ENCODE data around the gene LGMN. TPM values are rescaled to one million over a fixed set of nuclear protein-coding genes. Genes with fewer than 3 reads are reported as not detected.

The LGMN gene
- total and polyA plus RNA-seq, 2 experiments from 2014 or later = 60.0 to 83.5 TPM

- no peak overlapping the region for H3K4me2 ChIP-seq
- no peak overlapping the region for H3K27ac Mint-ChIP-seq
Observed at GRCh38 chr14:92670160-92670559, 78.3 kb downstream of the LGMN start.

More at GRCh38 chr14:92670160-92670559, 78.3 kb downstream of the LGMN start:
- H3K9me3 Mint-ChIP-seq = no peaks in the 10 kb centered on the region
- TF ChIP-seq NANOG (IDR thresholded peaks at IDR 0.05; ENCODE audit: borderline replicate concordance) (no peak), POLR2AphosphoS5 (IDR thresholded peaks at IDR 0.05; ENCODE audit: low read depth) (no peak), CREB1 (CRISPR knock-in tag; IDR thresholded peaks at IDR 0.05; ENCODE audit: low read depth) (no peak), CTCF (conservative IDR thresholded peaks at IDR 0.05; ENCODE audit: low read depth in 2 of 2) (no peak), ZNF114 (CRISPR knock-in tag; IDR thresholded peaks at IDR 0.05) (no peak), REST (IDR thresholded peaks at IDR 0.05; ENCODE audit: unreplicated experiment) (no peak), JUNB (IDR thresholded peaks at IDR 0.05; ENCODE audit: unreplicated experiment) (no peak), STAT1 (IDR thresholded peaks at IDR 0.05; ENCODE audit: unreplicated experiment) (no peak), ZNF462 (CRISPR knock-in tag; IDR thresholded peaks at IDR 0.05) (no peak), EZH2 (IDR thresholded peaks at IDR 0.05; ENCODE audit: low read depth, unreplicated experiment) (no peak), ZNF331 (CRISPR knock-in tag; IDR thresholded peaks at IDR 0.05; ENCODE audit: low read depth) (no peak), ETS1 (IDR thresholded peaks at IDR 0.05) (no peak), EZH2phosphoT487 (IDR thresholded peaks at IDR 0.05; ENCODE audit: unreplicated experiment) (no peak)
- peaks cover 4% of the 10 kb centered on the region for H3K27me3 Mint-ChIP-seq (ENCODE audit: insufficient read depth, low read depth, poor library complexity)
- H3K4me1 ChIP-seq (ENCODE audit: insufficient read depth) = no peaks in the 10 kb centered on the region
- no peak overlapping the region for H3K4me3 Mint-ChIP-seq
- no peak for DNase-seq (ENCODE audit: low spot score)
- H3F3A ChIP-seq (replicated peaks; ENCODE audit: low read depth) = no peaks in the 10 kb centered on the region
- H3K4me3 ChIP-seq = no peak overlapping the region
- no peaks in the 10 kb centered on the region for H3K36me3 ChIP-seq (ENCODE audit: insufficient read depth)
- no peaks in the 10 kb centered on the region for H3K36me3 Mint-ChIP-seq (ENCODE audit: low read depth)
- no peak overlapping the region for H2AFZ ChIP-seq
- H4K20me1 ChIP-seq (replicated peaks; ENCODE audit: insufficient read depth) = no peaks in the 10 kb centered on the region
- H3K27ac ChIP-seq (ENCODE audit: low read depth) = no peak overlapping the region
- H3K9me2 ChIP-seq (ENCODE audit: insufficient read depth) = no peaks in the 10 kb centered on the region
- H3K4me1 Mint-ChIP-seq = peaks cover 3% of the 10 kb centered on the region; the same call in 2 of the 3 replicates
- no peak for ATAC-seq
- H3K27me3 ChIP-seq (ENCODE audit: insufficient read depth) = no peaks in the 10 kb centered on the region
- no peaks in the 10 kb centered on the region for H3K79me2 ChIP-seq (replicated peaks; ENCODE audit: insufficient read depth)

Measured in GM23338 (cell line).